ENCODE data around the gene NLRP5. TPM values are rescaled to one million over a fixed set of nuclear protein-coding genes. Genes with fewer than 3 reads are reported as not detected.

NLRP5 gene
- polyA plus RNA-seq, 3 donors, result not detected

DNA sequence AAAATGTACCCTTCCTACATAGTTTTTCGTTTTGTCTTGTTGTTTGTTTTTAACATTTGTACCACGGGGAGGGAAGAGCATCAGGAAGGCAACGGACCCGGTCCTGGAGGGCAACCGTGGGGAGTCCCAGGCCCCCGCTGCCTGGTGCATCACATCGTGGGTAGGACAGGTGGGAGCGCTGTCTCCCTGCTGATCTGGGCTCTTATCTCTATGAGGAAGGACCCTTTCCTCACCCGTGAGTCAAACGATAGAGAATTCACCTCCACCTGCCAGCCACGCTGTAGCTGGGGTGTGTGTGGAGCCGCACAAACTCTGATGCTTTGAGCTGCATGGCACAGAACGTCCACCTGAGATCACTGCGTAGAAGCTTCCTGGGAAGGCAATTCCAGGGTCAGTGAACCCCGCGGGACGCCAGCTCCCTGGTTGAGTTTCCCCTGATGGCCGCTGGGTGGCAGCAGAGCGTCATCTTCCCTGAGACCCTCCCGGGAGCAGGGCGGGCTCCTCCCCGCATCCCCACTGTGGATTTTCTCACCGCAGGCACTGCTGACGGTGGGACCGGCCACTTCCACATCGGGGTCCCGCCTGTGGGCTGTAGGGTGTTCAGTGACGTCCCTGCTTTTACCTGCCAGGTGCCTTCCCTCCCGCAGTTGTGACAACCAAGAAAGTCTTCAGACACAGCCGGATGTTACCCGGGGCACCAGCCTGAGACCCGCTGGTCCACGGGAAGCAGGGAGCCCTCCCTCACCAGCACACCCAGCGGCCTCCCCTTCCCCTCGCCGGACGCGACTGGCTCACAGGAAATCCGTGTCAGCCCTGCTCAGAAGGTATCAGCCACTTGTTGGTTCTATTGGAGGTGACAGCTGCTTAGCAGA, 79.8 kb downstream of the NLRP5 start:
- Mint-ChIP-seq H3K9me3 (peaks cover 0 to 6% (median 2%) of the 10 kb centered on the region in 7 donors), H3K4me1 (peaks cover 9% of the 10 kb centered on the region), H3K27ac (no peak overlapping the region), H3K4me3 (peak overlapping the region; percentile 37 to 60), H3K27me3 (ENCODE audit: low read depth in 3 of 3) (peaks cover 10 to 13% (median 11%) of the 10 kb centered on the region in 3 donors), H3K36me3 (no peaks in the 10 kb centered on the region)
- Histone ChIP-seq H3K4me1 (ENCODE audit: control insufficient read depth in 1 of 2, insufficient read depth in 2 of 2, low read length in 2 of 2) (peaks cover 7 to 8% of the 10 kb centered on the region in 2 donors), H3K4me3 (replicated peaks in 1 of 3; ENCODE audit: low read depth in 2 of 3, low read length in 3 of 3) (no peak overlapping the region), H3K9ac (ENCODE audit: insufficient read depth, low read length, poor library complexity, severe bottlenecking) (no peak overlapping the region), H4K20me1 (ENCODE audit: insufficient read depth, low read length) (no peaks in the 10 kb centered on the region), H3K4me2 (replicated peaks; ENCODE audit: extremely low read depth, low read length, poor library complexity, severe bottlenecking) (peak overlapping the region; percentile 29), H3K79me2 (ENCODE audit: insufficient read depth, low read length) (no peaks in the 10 kb centered on the region), H3K9me3 (replicated peaks in 1 of 2; ENCODE audit: control insufficient read depth in 1 of 2, insufficient read depth in 1 of 2, low read length in 2 of 2) (peaks cover 0 to 1% of the 10 kb centered on the region in 2 donors), H3K27ac (ENCODE audit: low read depth in 1 of 2, low read length in 2 of 2) (no peak overlapping the region), H2AFZ (ENCODE audit: insufficient read depth, low read depth, low read length, poor library complexity, severe bottlenecking) (peak overlapping the region; percentile 70), H3K36me3 (replicated peaks in 1 of 2; ENCODE audit: control insufficient read depth in 1 of 2, insufficient read depth in 2 of 2, low read length in 2 of 2) (no peaks in the 10 kb centered on the region), H3K27me3 (ENCODE audit: control insufficient read depth in 2 of 2, insufficient read depth in 2 of 2, low read length in 2 of 2) (peaks cover 0 to 8% of the 10 kb centered on the region in 2 donors)
- TF ChIP-seq, protein P1, sequence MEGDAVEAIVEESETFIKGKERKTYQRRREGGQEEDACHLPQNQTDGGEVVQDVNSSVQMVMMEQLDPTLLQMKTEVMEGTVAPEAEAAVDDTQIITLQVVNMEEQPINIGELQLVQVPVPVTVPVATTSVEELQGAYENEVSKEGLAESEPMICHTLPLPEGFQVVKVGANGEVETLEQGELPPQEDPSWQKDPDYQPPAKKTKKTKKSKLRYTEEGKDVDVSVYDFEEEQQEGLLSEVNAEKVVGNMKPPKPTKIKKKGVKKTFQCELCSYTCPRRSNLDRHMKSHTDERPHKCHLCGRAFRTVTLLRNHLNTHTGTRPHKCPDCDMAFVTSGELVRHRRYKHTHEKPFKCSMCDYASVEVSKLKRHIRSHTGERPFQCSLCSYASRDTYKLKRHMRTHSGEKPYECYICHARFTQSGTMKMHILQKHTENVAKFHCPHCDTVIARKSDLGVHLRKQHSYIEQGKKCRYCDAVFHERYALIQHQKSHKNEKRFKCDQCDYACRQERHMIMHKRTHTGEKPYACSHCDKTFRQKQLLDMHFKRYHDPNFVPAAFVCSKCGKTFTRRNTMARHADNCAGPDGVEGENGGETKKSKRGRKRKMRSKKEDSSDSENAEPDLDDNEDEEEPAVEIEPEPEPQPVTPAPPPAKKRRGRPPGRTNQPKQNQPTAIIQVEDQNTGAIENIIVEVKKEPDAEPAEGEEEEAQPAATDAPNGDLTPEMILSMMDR (IDR thresholded peaks at IDR 0.05), result peak; percentile 97
- under 1% methylated on average over 28 of the region's 39 CpGs for WGBS (ENCODE audit: insufficient coverage)
- DNase-seq, result peak; percentile 23 to 52 (median 48)
- intact Hi-C loops (cut with micrococcal nuclease), result loop anchor here in 1 of 2 donors (10.0 kb wide), 1 partner anchor 278 kb away; no protein-coding TSS in a partner anchor

DNA sequence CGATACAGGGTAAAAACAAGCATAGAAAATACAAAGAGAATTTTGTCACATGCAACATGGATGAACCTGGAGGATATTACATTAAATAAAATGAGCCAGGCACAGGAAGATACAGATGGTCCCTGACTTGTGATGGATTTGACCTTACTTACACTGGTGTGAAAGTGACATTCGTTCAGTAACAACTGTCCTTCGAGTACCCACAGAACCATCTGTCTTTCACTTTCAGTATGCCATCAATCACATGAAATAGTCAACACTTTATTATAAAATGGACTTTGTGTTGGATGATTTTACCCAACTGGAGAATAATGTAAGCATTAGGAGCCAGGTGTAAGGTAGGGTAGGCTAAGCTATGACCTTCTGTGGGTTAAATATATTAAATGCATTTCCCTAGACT, 83.1 kb downstream of the NLRP5 start:
- Histone ChIP-seq H2AFZ (ENCODE audit: insufficient read depth, low read depth, low read length, poor library complexity, severe bottlenecking) (no peak overlapping the region), H4K20me1 (ENCODE audit: insufficient read depth, low read length) (no peaks in the 10 kb centered on the region), H3K9me3 (replicated peaks in 1 of 2; ENCODE audit: control insufficient read depth in 1 of 2, insufficient read depth in 1 of 2, low read length in 2 of 2) (no peaks in the 10 kb centered on the region), H3K4me3 (replicated peaks in 1 of 3; ENCODE audit: low read depth in 2 of 3, low read length in 3 of 3) (no peak overlapping the region), H3K4me1 (ENCODE audit: control insufficient read depth in 1 of 2, insufficient read depth in 2 of 2, low read length in 2 of 2) (peaks cover 7 to 8% of the 10 kb centered on the region in 2 donors), H3K27ac (ENCODE audit: low read depth in 1 of 2, low read length in 2 of 2) (no peak overlapping the region), H3K36me3 (replicated peaks in 1 of 2; ENCODE audit: control insufficient read depth in 1 of 2, insufficient read depth in 2 of 2, low read length in 2 of 2) (no peaks in the 10 kb centered on the region), H3K4me2 (replicated peaks; ENCODE audit: extremely low read depth, low read length, poor library complexity, severe bottlenecking) (no peak overlapping the region), H3K27me3 (ENCODE audit: control insufficient read depth in 2 of 2, insufficient read depth in 2 of 2, low read length in 2 of 2) (peaks cover 0 to 8% of the 10 kb centered on the region in 2 donors), H3K9ac (ENCODE audit: insufficient read depth, low read length, poor library complexity, severe bottlenecking) (no peak overlapping the region), H3K79me2 (ENCODE audit: insufficient read depth, low read length) (no peaks in the 10 kb centered on the region)
- no CpG with 5 or more reads among the region's 3 CpGs for WGBS (ENCODE audit: insufficient coverage)
- TF ChIP-seq, protein P1 (IDR thresholded peaks at IDR 0.05), result no peak
- Mint-ChIP-seq H3K4me3 (no peak overlapping the region), H3K27ac (no peak overlapping the region), H3K4me1 (peaks cover 9% of the 10 kb centered on the region), H3K27me3 (ENCODE audit: low read depth in 3 of 3) (peaks cover 5 to 11% (median 11%) of the 10 kb centered on the region in 3 donors), H3K36me3 (no peaks in the 10 kb centered on the region), H3K9me3 (peaks cover 0 to 3% (median 0%) of the 10 kb centered on the region in 7 donors)
- DNase-seq, result no peak
- intact Hi-C loops (cut with micrococcal nuclease), result loop anchor here in 1 of 2 donors (10.0 kb wide), 1 partner anchor 275 kb away; no protein-coding TSS in a partner anchor

Data from CD14-positive monocyte (primary cell).